ENCODE measurements around the gene PNISR. TPM values are rescaled to one million over a fixed set of nuclear protein-coding genes. Genes with fewer than 3 reads are reported as not detected.

The PNISR gene
- total and polyA plus RNA-seq, 2 of the 13 experiments (the other 11 are each of a cell fraction or from before 2014, with no cell fraction given) = 43.0 to 48.0 TPM

GRCh38 chr6:99348288-99349170, 76.6 kb downstream of the PNISR start:
- FAIRE-seq (no peak), DNase-seq (ENCODE audit: low spot score) (no peak), ATAC-seq (no peak; the same call in 2 of the 3 replicates)
- Histone ChIP-seq H3K36me3 (replicated peaks in 1 of 2; ENCODE audit: control insufficient read depth in 1 of 2, insufficient read depth in 2 of 2, low read length in 2 of 2) (no peaks in the 10 kb centered on the region), H3K4me1 (ENCODE audit: insufficient read depth, low read length) (peaks cover 14% of the 10 kb centered on the region), H3K27me3 (ENCODE audit: control insufficient read depth in 1 of 2, insufficient read depth in 2 of 2, low read length in 2 of 2) (peaks cover 0 to 35% of the 10 kb centered on the region in 2 experiments; a peak in 4 of 5 replicates), H4K20me1 (ENCODE audit: insufficient read depth, low read length) (no peaks in the 10 kb centered on the region), H3K9ac (ENCODE audit: insufficient read depth, low read depth, low read length) (no peak overlapping the region), H3K79me2 (ENCODE audit: insufficient read depth, low read length) (no peaks in the 10 kb centered on the region), H3K9me3 (ENCODE audit: low read length) (no peaks in the 10 kb centered on the region), H3K4me3 (replicated peaks in 1 of 3; ENCODE audit: insufficient read depth in 1 of 3, low read depth in 2 of 3, low read length in 3 of 3) (peak overlapping the region; percentile 26 to 73 (median 33); a peak in 4 of 6 replicates), H3K4me2 (ENCODE audit: low read depth, low read length) (peak overlapping the region; percentile 72), H2AFZ (ENCODE audit: low read length) (no peak overlapping the region), H3K27ac (ENCODE audit: extremely low read length, insufficient read depth, low read length) (no peak overlapping the region)
- 57% methylated on average over 20 of the region's 25 CpGs for WGBS (ENCODE audit: low lambda C conversion rate)
- ChIA-PET CTCF (ENCODE audit: low intra/inter-chr PET ratio, low total read pairs) (no interaction called here), POLR2A (interaction anchor here (1.3 kb wide), 1 partner anchor 76 kb away, joined by 5 read pairs; the partner anchor contains the start of gene PNISR)
- BruUV-seq (replicated peaks) = no TSS peak
- in situ Hi-C loops (cut with HindIII; ENCODE audit: extremely low pct_ligation_motif_present, low pct_unique_long_range_greater_than_20kb) (loop anchor here (25.0 kb wide), 1 partner anchor 464 kb away; no protein-coding TSS in a partner anchor), intact Hi-C loops (cut with micrococcal nuclease; ENCODE audit: unreplicated experiment) (no loop called here)
- TF ChIP-seq MTERF4 (CRISPR knock-in tag; IDR thresholded peaks at IDR 0.05) (no peak), ZNF44 (CRISPR knock-in tag; IDR thresholded peaks at IDR 0.05) (no peak), CBX5 (CRISPR knock-in tag; IDR thresholded peaks at IDR 0.05; ENCODE audit: borderline replicate concordance) (no peak), ZNF678 (CRISPR knock-in tag; IDR thresholded peaks at IDR 0.05) (no peak), POLR2AphosphoS2 (IDR thresholded peaks at IDR 0.05; ENCODE audit: low read depth, low read length) (no peak), ZBTB4 (CRISPR knock-in tag; IDR thresholded peaks at IDR 0.05; ENCODE audit: borderline replicate concordance) (no peak), DPF2 (CRISPR knock-in tag; IDR thresholded peaks at IDR 0.05; ENCODE audit: borderline replicate concordance, low read depth) (no peak), ZNF430 (CRISPR knock-in tag; IDR thresholded peaks at IDR 0.05) (no peak), SNAPC4 (CRISPR knock-in tag; IDR thresholded peaks at IDR 0.05) (no peak), MLX (CRISPR knock-in tag; IDR thresholded peaks at IDR 0.05) (no peak), KLF16 (CRISPR knock-in tag; IDR thresholded peaks at IDR 0.05) (no peak), NBN (conservative IDR thresholded peaks at IDR 0.05) (no peak)

Measured in HepG2 (cell line).